ENCODE data around the gene JPH4. TPM values are rescaled to one million over a fixed set of nuclear protein-coding genes. Genes with fewer than 3 reads are reported as not detected.

Gene JPH4
- total and polyA plus RNA-seq, 2 of the 8 experiments (the other 6 are each of a cell fraction or from before 2014, with no cell fraction given): 23.9 to 46.7 TPM

GRCh38 chr14:23546450-23547035 lies 32.0 kb downstream of the JPH4 start:
- H3K4me3 ChIP-seq (ENCODE audit: extremely low read depth in 1 of 4, insufficient read depth in 2 of 4, low read depth in 3 of 4, low read length in 4 of 4): no peak overlapping the region
- no peak overlapping the region for H4K5ac ChIP-seq (ENCODE audit: insufficient read length, low read depth, low read length)
- no peak overlapping the region for H3K27ac ChIP-seq (ENCODE audit: low read depth, low read length)
- peaks cover 37 to 64% (median 44%) of the 10 kb centered on the region in 4 experiments for H3K4me1 ChIP-seq (replicated peaks in 1 of 4; ENCODE audit: control insufficient read depth in 3 of 4, insufficient read depth in 4 of 4, low read length in 3 of 4)
- peak overlapping the region; percentile 97; the same call in 1 of the 2 replicates for H2BK5ac ChIP-seq (ENCODE audit: low read depth, low read length)
- TF ChIP-seq CEBPB (IDR thresholded peaks at IDR 0.05; ENCODE audit: low read depth, low read length) (no peak), MAX (IDR thresholded peaks at IDR 0.05) (no peak), BRCA1 (IDR thresholded peaks at IDR 0.05; ENCODE audit: low read depth, low read length) (no peak)
- DNase-seq (ENCODE audit: low read depth in 1 of 2, low spot score in 2 of 2): no peak
- H3K14ac ChIP-seq (ENCODE audit: insufficient read length): no peak overlapping the region
- H2AK5ac ChIP-seq (ENCODE audit: low read depth, low read length): peak overlapping the region; percentile 96; the same call in 1 of the 2 replicates
- peak overlapping the region; percentile 97; the same call in 1 of the 2 replicates for H2BK12ac ChIP-seq (ENCODE audit: low read depth, low read length)
- no peaks in the 10 kb centered on the region for H3K9me3 ChIP-seq (ENCODE audit: insufficient read depth in 2 of 2, low read depth in 1 of 2, low read length in 1 of 2)
- H3K27me3 ChIP-seq (replicated peaks in 1 of 4; ENCODE audit: control insufficient read depth in 3 of 4, extremely low read depth in 1 of 4, insufficient read depth in 3 of 4, low read length in 3 of 4): no peaks in the 10 kb centered on the region
- H3K9ac ChIP-seq (replicated peaks in 1 of 4; ENCODE audit: extremely low read depth in 1 of 4, low read depth in 3 of 4, low read length in 3 of 4): no peak overlapping the region; a peak in 1 of 7 replicates
- no peak overlapping the region for H2AFZ ChIP-seq (ENCODE audit: low read length)
- peak overlapping the region; percentile 73; the same call in 1 of the 2 replicates for H2BK15ac ChIP-seq (ENCODE audit: low read length)
- no peak overlapping the region for H3K18ac ChIP-seq (ENCODE audit: extremely low read depth, low read length)
- CTCF ChIA-PET (ENCODE audit: partially characterized antibody): interaction anchor here (0.7 to 70.5 kb wide), 6 partner anchors 6 to 201 kb away, joined by 3 to 2092 read pairs (median 659); partner anchors contain the start of genes AP1G2, NGDN, THTPA and ZFHX2
- H3K36me3 ChIP-seq (ENCODE audit: control insufficient read depth in 2 of 4, insufficient read depth in 4 of 4, low read length in 3 of 4): peaks cover 0 to 16% (median 3%) of the 10 kb centered on the region in 4 experiments; a peak in 4 of 8 replicates
- no peak overlapping the region for H4K8ac ChIP-seq (ENCODE audit: extremely low read depth, insufficient read depth, low read length)
- peaks cover 0 to 2% of the 10 kb centered on the region in 2 experiments for H4K20me1 ChIP-seq (replicated peaks in 1 of 2; ENCODE audit: control insufficient read depth in 1 of 2, insufficient read depth in 2 of 2, low read length in 2 of 2)
- peaks cover 13 to 71% of the 10 kb centered on the region in 2 experiments; a peak in 3 of 4 replicates for H3K79me2 ChIP-seq (ENCODE audit: control insufficient read depth in 1 of 2, insufficient read depth in 2 of 2, low read length in 2 of 2)
- peak overlapping the region in 1 of 2 experiments; percentile 97; a peak in 1 of 4 replicates for H3K4me2 ChIP-seq (ENCODE audit: insufficient read depth in 1 of 2, low read depth in 2 of 2, low read length in 2 of 2)
- H3K23ac ChIP-seq (ENCODE audit: insufficient read length): no peak overlapping the region
- peaks cover 25% of the 10 kb centered on the region for H3K79me1 ChIP-seq (ENCODE audit: low read depth, low read length)
- no peak for FAIRE-seq
- H3K56ac ChIP-seq (replicated peaks; ENCODE audit: insufficient read length, low read depth, low read length): no peak overlapping the region
- H2BK120ac ChIP-seq (replicated peaks; ENCODE audit: low read depth, low read length): no peak overlapping the region
- POLR2A ChIA-PET (ENCODE audit: partially characterized antibody): interaction anchor here (0.9 to 52.7 kb wide), 4 partner anchors 1 to 68 kb away, joined by 5 to 1523 read pairs (median 1234); partner anchors contain the start of genes AP1G2, NGDN, THTPA and ZFHX2
- H4K91ac ChIP-seq (replicated peaks; ENCODE audit: insufficient read length, low read length): peak overlapping the region; percentile 76
- WGBS, 2 experiments (ENCODE audit: extremely low coverage in 1 of 2, insufficient coverage in 1 of 2, insufficient read length in 1 of 2, insufficient replicate concordance in 2 of 2, low coverage in 1 of 2, low lambda C conversion rate in 2 of 2, missing lambda C conversion rate in 1 of 2): 88% methylated on average over 10 of the region's 10 CpGs; no CpG with 5 or more reads in 1 of the 2 experiments
- H3K23me2 ChIP-seq (ENCODE audit: low read depth, low read length): peaks cover 21% of the 10 kb centered on the region
- no peak overlapping the region for H3K4ac ChIP-seq (replicated peaks; ENCODE audit: insufficient read length, low read depth, low read length)
- H2BK20ac ChIP-seq (ENCODE audit: low read length): peak overlapping the region; percentile 89; the same call in 1 of the 2 replicates

Data from H1 (cell line).